ENCODE results near the gene PPP1R17.

DNA sequence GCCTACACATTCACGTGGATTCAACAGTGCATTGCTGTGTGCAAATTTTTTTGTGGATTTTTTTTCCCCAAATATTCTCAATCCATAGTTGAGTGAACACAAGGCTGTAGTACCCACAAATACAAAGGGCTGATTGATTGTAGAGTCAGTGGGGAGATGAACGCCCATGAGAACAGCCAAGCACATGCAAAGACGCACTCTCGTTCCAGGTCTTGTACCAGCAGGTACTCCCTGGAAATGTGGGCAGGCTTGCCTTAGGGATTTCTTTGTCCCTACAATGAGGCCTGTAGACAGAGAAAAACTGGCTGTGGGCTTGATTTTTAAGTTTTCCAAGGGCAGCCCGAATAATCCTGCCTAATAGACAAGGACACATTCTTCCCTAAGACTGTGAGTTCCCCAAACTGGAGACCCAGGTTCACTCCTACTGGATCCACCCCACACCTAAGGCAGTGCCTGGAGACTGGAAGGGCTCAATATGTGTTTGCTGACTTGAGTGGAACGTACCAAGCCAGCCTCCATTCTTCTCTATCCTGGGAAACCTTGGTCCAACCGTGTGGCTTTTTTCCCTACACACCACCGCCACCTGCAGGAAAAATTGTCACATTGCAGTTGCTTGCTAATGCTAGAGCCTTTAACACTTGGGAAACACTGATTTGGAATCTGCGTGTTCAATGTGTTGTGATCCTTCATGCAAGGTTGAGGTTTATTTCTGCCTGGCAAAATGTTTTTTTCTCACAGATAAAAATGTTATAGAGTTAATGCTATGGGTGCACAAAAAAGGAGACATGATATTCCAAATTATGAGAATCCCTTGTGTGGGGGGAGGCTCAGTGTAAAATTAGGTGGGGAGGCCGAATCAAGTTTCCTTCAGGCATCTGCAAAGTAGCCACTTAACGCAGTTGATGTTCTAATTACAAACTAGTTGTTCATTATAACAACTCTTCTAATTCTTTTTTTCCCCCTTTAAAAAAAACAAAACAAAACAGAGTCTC lies 49.3 kb downstream of the PPP1R17 start:
- TF ChIP-seq EP300 (IDR thresholded peaks at IDR 0.05) = no peak
- TF ChIP-seq POLR2A (IDR thresholded peaks at IDR 0.05) = no peak
- TF ChIP-seq, protein P1, sequence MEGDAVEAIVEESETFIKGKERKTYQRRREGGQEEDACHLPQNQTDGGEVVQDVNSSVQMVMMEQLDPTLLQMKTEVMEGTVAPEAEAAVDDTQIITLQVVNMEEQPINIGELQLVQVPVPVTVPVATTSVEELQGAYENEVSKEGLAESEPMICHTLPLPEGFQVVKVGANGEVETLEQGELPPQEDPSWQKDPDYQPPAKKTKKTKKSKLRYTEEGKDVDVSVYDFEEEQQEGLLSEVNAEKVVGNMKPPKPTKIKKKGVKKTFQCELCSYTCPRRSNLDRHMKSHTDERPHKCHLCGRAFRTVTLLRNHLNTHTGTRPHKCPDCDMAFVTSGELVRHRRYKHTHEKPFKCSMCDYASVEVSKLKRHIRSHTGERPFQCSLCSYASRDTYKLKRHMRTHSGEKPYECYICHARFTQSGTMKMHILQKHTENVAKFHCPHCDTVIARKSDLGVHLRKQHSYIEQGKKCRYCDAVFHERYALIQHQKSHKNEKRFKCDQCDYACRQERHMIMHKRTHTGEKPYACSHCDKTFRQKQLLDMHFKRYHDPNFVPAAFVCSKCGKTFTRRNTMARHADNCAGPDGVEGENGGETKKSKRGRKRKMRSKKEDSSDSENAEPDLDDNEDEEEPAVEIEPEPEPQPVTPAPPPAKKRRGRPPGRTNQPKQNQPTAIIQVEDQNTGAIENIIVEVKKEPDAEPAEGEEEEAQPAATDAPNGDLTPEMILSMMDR (IDR thresholded peaks at IDR 0.05) = peak; percentile 60 to 80 (median 76)
- TF ChIP-seq POLR2AphosphoS5 (IDR thresholded peaks at IDR 0.05) = no peak

Measured in sigmoid colon (tissue), 4 donors.